ENCODE results near the gene SH3RF3.

DNA sequence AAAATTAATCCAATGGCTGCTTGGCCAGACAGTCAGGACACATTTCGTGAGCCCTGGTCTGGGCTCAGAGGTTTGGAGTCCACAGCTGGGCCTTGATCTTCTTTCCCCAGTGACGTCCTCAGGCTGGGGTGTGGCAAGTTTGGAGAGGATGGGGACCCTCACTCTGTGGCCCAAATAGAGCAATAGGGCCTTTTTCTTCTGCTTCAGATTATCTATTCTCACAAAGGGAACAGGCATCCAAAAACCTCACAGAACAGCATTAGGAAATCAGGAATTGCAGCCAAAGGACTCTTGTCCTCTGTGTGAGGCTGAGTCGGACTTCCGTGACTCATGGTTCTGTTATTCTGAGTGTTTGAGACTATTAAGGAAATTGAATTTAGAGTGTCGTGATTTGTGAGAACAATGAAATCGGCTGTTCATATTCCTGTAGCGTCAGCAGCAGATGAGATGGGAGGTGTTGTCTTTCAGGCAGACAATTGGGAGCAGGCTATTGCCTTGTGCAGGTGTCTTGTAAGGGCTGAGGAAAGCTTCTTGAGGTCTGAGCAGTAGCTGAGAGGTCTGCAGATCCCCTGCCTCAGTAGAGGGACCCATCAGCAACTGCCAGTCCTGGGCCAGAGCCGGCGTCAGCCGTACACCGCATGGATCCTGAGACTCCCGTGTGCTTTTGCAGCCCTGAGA, 113.8 kb downstream of the SH3RF3 start:
- TF ChIP-seq, protein P1, sequence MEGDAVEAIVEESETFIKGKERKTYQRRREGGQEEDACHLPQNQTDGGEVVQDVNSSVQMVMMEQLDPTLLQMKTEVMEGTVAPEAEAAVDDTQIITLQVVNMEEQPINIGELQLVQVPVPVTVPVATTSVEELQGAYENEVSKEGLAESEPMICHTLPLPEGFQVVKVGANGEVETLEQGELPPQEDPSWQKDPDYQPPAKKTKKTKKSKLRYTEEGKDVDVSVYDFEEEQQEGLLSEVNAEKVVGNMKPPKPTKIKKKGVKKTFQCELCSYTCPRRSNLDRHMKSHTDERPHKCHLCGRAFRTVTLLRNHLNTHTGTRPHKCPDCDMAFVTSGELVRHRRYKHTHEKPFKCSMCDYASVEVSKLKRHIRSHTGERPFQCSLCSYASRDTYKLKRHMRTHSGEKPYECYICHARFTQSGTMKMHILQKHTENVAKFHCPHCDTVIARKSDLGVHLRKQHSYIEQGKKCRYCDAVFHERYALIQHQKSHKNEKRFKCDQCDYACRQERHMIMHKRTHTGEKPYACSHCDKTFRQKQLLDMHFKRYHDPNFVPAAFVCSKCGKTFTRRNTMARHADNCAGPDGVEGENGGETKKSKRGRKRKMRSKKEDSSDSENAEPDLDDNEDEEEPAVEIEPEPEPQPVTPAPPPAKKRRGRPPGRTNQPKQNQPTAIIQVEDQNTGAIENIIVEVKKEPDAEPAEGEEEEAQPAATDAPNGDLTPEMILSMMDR (IDR thresholded peaks at IDR 0.05): no peak
- no peak for TF ChIP-seq EZH2 (IDR thresholded peaks at IDR 0.05)
